Measurements from ENCODE around the gene FBXO36.
"Not testable (repeated sequence)": the region's sequence is repeated elsewhere in the genome, so short reads cannot be mapped to it uniquely, and the experiment has no call there.

The FBXO36 gene

DNA sequence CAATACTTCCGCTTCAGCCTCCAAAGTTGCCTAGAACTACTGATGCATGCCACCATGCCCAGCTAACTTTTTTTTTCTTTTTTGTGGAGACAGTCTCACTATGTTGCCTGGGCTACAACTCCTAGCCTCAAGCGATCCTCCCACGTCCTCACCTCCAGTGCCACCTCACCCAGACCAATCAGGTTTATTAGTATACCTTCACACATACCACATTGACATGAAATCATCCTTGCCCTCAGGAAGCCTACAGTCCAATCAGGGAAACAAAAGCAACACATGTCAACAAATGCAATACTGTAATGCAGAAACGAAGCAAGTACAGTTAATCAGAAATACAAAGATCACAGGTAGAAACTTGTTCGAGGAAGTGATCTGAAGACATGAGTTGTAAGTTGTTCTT is 4.5 kb upstream of the FBXO36 start:
- H3K4me3 ChIP-seq (ENCODE audit: low read depth, low read length), result no peak overlapping the region
- no peak for DNase-seq (ENCODE audit: low read depth)
- TF ChIP-seq, protein P1, sequence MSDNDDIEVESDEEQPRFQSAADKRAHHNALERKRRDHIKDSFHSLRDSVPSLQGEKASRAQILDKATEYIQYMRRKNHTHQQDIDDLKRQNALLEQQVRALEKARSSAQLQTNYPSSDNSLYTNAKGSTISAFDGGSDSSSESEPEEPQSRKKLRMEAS (IDR thresholded peaks at IDR 0.05; ENCODE audit: low read depth, low read length), result no peak
- TF ChIP-seq, protein P2, sequence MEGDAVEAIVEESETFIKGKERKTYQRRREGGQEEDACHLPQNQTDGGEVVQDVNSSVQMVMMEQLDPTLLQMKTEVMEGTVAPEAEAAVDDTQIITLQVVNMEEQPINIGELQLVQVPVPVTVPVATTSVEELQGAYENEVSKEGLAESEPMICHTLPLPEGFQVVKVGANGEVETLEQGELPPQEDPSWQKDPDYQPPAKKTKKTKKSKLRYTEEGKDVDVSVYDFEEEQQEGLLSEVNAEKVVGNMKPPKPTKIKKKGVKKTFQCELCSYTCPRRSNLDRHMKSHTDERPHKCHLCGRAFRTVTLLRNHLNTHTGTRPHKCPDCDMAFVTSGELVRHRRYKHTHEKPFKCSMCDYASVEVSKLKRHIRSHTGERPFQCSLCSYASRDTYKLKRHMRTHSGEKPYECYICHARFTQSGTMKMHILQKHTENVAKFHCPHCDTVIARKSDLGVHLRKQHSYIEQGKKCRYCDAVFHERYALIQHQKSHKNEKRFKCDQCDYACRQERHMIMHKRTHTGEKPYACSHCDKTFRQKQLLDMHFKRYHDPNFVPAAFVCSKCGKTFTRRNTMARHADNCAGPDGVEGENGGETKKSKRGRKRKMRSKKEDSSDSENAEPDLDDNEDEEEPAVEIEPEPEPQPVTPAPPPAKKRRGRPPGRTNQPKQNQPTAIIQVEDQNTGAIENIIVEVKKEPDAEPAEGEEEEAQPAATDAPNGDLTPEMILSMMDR (IDR thresholded peaks at IDR 0.05; ENCODE audit: low read depth, low read length), result no peak
- TF ChIP-seq MYC (IDR thresholded peaks at IDR 0.05; ENCODE audit: low read depth, low read length), result no peak
- no peak for TF ChIP-seq POLR2A (IDR thresholded peaks at IDR 0.05; ENCODE audit: extremely low read depth, insufficient read length)

DNA sequence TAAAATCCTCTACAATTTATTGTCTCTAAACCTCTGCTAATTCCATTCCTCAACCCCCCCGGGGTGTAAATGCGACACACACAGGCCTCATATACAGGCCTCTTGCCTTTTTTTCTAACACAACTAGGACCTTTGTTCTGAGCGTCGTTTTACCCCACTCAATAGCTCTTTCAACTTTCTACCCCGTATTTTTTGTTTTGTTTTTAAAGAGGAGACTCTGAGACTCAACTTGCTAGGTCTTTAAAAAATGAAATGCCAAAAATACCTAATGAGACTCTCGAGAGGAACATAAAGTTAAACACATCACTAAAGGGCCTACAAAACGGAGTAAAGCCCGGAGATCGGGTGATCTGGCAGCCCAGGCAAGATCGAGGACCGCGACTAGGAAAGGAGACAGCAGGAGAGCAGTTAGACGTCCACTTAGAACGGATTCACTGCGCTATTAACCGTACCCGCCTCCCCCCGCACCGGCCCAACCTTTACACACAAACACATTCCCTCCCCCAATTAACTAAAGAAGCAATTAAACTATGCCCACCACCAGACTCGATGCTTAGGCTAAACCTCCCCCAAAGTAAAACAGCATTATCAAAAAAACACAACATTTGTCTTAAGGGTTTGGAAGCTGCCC is 2.2 kb upstream of the FBXO36 start:
- H3K4me3 ChIP-seq (ENCODE audit: low read depth, low read length), result peak overlapping the region; percentile 96
- TF ChIP-seq POLR2A (IDR thresholded peaks at IDR 0.05; ENCODE audit: extremely low read depth, insufficient read length), result no peak
- peak; percentile 60 for DNase-seq (ENCODE audit: low read depth)

DNA sequence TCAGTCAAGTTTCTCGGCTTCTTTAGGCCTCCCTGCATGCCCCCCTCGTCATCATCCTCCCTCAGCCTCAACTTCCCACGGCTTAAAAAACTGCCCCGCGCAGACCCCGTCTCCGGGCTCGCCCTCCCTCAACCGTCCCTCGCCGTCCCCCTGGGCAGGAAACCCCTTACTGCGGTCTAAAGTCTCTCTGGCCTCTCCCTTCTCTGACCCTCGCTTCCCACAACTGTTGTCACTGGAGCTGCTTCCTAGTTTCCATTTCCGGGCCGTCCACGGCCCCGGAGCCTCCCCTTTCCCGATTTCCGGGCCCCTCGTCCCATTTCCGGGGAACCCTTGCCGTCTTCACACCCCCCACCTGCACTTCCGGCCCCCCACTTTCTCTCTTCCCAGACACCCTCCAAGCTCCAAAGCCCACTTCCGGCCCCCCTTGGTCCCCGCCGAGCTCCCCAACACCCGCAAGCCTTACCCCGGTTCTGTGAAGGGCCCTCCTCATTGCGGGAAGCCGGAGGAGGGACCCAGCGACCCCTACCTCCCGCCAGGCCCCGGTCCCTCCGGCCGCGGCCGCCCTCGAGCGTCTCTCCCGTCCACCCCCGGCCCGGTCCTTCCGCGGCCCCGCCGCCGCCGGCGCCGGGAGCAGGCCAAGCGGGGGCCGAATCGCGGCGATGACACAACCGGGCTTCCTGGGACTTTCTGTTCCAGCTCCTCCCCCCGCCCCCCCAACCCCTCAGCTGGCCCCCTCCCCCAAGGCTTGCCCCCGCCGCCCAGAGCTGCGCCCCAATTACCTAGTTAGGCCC is 1.0 kb upstream of the FBXO36 start:
- peak; percentile 80 for DNase-seq (ENCODE audit: low read depth)
- TF ChIP-seq, protein P1 (IDR thresholded peaks at IDR 0.05; ENCODE audit: low read depth, low read length), result no peak
- TF ChIP-seq, protein P2 (IDR thresholded peaks at IDR 0.05; ENCODE audit: low read depth, low read length), result no peak
- TF ChIP-seq MYC (IDR thresholded peaks at IDR 0.05; ENCODE audit: low read depth, low read length) (no peak), POLR2A (IDR thresholded peaks at IDR 0.05; ENCODE audit: extremely low read depth, insufficient read length) (no peak)
- peak overlapping the region; percentile 96 for H3K4me3 ChIP-seq (ENCODE audit: low read depth, low read length)

DNA sequence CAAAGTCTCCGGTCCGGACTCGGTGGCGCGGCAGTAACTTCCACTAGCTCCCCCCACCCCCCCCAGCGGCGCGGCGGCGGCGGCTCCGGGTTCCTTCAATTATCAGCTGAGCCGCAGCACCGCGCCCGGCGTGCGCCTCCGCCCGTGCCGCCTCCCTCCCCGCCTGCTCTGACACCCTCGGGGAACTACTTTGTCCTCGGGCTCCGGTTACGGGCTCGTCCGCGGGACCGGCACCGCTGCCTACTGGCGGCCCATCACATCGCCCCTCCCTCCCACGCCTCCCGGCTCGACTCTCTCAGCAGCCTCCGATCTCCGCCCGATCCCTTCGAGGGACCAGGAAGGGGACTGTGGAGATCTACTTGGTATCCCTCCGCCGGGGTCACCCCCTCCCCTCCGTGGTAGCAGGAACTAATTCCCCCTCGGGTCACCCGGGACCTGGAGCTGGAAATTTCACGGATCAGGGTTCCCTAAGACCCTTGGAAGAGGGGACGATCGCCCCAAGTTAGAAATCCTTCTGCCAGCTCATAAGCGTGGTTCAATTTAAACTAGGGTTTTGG is 333 bp upstream of the FBXO36 start, which contains the start of gene TRIP12:
Gene TRIP12 (minus strand): TSS at position 118 of the 557 bp plus-strand sequence. CDS start 41,930 bp downstream, outside the sequence.
- TF ChIP-seq MYC (IDR thresholded peaks at IDR 0.05; ENCODE audit: low read depth, low read length) (peak; percentile 12; the same call in 1 of the 2 replicates), POLR2A (IDR thresholded peaks at IDR 0.05; ENCODE audit: extremely low read depth, insufficient read length) (no peak)
- TF ChIP-seq, protein P2 (IDR thresholded peaks at IDR 0.05; ENCODE audit: low read depth, low read length), result no peak
- peak within 1 kb of the TSS; percentile 96 for H3K4me3 ChIP-seq (ENCODE audit: low read depth, low read length)

DNA sequence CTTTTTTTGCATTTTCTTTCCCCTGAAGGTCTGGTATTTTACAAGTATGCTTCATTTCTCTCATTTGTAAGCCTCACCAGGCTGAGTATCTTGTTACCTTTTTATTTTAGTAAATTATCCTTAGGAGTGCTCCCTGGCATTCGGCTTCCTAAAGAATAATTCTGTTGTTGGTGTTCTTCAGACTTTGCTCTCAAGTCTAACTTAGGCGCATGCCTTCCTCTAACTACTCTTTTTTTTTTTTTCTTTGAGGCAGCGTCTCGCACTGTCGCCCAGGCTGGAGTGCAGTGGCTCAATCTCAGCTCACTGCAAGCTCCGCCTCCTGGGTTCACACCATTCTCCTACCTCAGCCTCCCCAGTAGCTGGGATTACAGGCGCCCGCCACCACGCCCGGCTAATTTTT is 2.2 kb downstream of the FBXO36 start:
- not testable (repeated sequence) for H3K4me3 ChIP-seq (ENCODE audit: low read depth, low read length); DNase-seq (ENCODE audit: low read depth)

More for the DNA sequence above, 333 bp upstream of the FBXO36 start, which contains the start of gene TRIP12:
- DNase-seq (ENCODE audit: low read depth), result peak; percentile 99

DNA sequence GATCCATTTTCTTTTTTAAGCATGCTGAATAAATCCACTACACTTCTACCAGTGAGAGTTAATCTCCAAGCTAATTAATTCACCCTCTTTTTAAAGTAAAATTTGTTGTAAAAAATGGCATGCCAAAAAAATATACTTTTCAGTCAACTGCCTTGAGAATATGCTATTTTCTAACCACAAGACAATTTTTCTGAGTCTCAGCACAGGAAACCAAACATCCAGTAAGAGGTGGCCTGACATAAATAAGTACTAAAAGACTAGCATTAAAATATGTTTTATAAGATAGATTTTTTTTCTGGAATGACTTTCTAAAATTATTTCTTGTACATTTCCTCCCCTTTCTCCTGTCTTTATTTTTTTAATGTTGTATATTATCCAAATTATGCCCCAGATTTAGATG is 2.9 kb downstream of the FBXO36 start:
- H3K4me3 ChIP-seq (ENCODE audit: low read depth, low read length), result no peak overlapping the region
- TF ChIP-seq, protein P2 (IDR thresholded peaks at IDR 0.05; ENCODE audit: low read depth, low read length), result no peak
- no peak for TF ChIP-seq POLR2A (IDR thresholded peaks at IDR 0.05; ENCODE audit: extremely low read depth, insufficient read length)
- TF ChIP-seq MYC (IDR thresholded peaks at IDR 0.05; ENCODE audit: low read depth, low read length), result no peak
- TF ChIP-seq, protein P1 (IDR thresholded peaks at IDR 0.05; ENCODE audit: low read depth, low read length), result no peak
- DNase-seq (ENCODE audit: low read depth), result no peak
